HG03575 (cell line): Measurements from ENCODE around the gene SPATA31A7.
"Not testable (repeated sequence)": the region's sequence is repeated elsewhere in the genome, so short reads cannot be mapped to it uniquely, and the experiment has no call there.

Source experiments
- ATAC-seq: cut with Tn5 transposase; IDR thresholded peaks from one replicate; pipeline ENCODE4 v1.9.1; 2021; ENCODE audit not compliant: unreplicated experiment, insufficient number of reproducible peaks, low FRiP score; ENCODE audit errors: extremely low read depth

Gene SPATA31A7

GRCh38 chr9:61189736-61190135, at the start of gene SPATA31A7:
Gene SPATA31A7 (plus strand): TSS chr9:61190036. CDS start chr9:61190065, 29 bp downstream.
- ATAC-seq, result not testable (repeated sequence)

- not testable (repeated sequence) for ATAC-seq
Measured at GRCh38 chr9:61226438-61226837, 36.6 kb downstream of the SPATA31A7 start.
